ENCODE results near the gene COLEC11.
"Not testable (repeated sequence)": the region's sequence is repeated elsewhere in the genome, so short reads cannot be mapped to it uniquely, and the experiment has no call there.

COLEC11 gene

GRCh38 chr2:3625186-3625585 lies 30.3 kb downstream of the COLEC11 start:
- DNase-seq (ENCODE audit: low read depth in 2 of 2): no peak

GRCh38 chr2:3626118-3626811 lies 31.4 kb downstream of the COLEC11 start:
- no peak for DNase-seq (ENCODE audit: low read depth in 2 of 2)

- no peak for DNase-seq (ENCODE audit: low read depth in 2 of 2)
Measured at GRCh38 chr2:3626812-3627499, 32.0 kb downstream of the COLEC11 start.

GRCh38 chr2:3627500-3628100 lies 32.7 kb downstream of the COLEC11 start:
- DNase-seq (ENCODE audit: low read depth in 2 of 2): no peak

GRCh38 chr2:3628241-3628679 lies 33.3 kb downstream of the COLEC11 start:
- no peak for DNase-seq (ENCODE audit: low read depth in 2 of 2)

GRCh38 chr2:3628800-3629199 lies 33.9 kb downstream of the COLEC11 start:
- DNase-seq (ENCODE audit: low read depth in 2 of 2): no peak

- DNase-seq (ENCODE audit: low read depth in 2 of 2): no peak
Measured at GRCh38 chr2:3630631-3631030, 35.7 kb downstream of the COLEC11 start.

- DNase-seq (ENCODE audit: low read depth in 2 of 2): no peak
Measured at GRCh38 chr2:3631161-3631850, 36.4 kb downstream of the COLEC11 start.

- DNase-seq (ENCODE audit: low read depth in 2 of 2): no peak
Measured at GRCh38 chr2:3631851-3632659, 37.1 kb downstream of the COLEC11 start.

- DNase-seq (ENCODE audit: low read depth in 2 of 2): no peak
Measured at GRCh38 chr2:3633089-3633981, 38.4 kb downstream of the COLEC11 start.

- DNase-seq (ENCODE audit: low read depth in 2 of 2): no peak
Measured at GRCh38 chr2:3633982-3634595, 39.2 kb downstream of the COLEC11 start.

- no peak for DNase-seq (ENCODE audit: low read depth in 2 of 2)
Measured at GRCh38 chr2:3634596-3635121, 39.7 kb downstream of the COLEC11 start.

- no peak for DNase-seq (ENCODE audit: low read depth in 2 of 2)
Measured at GRCh38 chr2:3635171-3635974, 40.5 kb downstream of the COLEC11 start.

- not testable (repeated sequence) for DNase-seq (ENCODE audit: low read depth in 2 of 2)
Measured at GRCh38 chr2:3635975-3636327, 41.0 kb downstream of the COLEC11 start.

GRCh38 chr2:3636586-3637310 lies 41.8 kb downstream of the COLEC11 start:
- DNase-seq (ENCODE audit: low read depth in 2 of 2): no peak

GRCh38 chr2:3637311-3637675 lies 42.4 kb downstream of the COLEC11 start:
- no peak for DNase-seq (ENCODE audit: low read depth in 2 of 2)

- no peak for DNase-seq (ENCODE audit: low read depth in 2 of 2)
Measured at GRCh38 chr2:3637692-3638455, 43.0 kb downstream of the COLEC11 start.

GRCh38 chr2:3638456-3638810 lies 43.5 kb downstream of the COLEC11 start:
- no peak for DNase-seq (ENCODE audit: low read depth in 2 of 2)

Measured in stimulated activated CD8-positive, alpha-beta memory T cell treated with anti-CD3 and anti-CD28 coated beads, Interleukin-7, amount 100 ng/mL, for 1 hour (primary cell).